Hepatic stellate cell (primary cell): ENCODE measurements around the gene KRTAP5-5.

Experiments used
- DNase-seq: peaks from one replicate; pipeline ENCODE4 v3.0.0; 2011; ENCODE audit warnings: low spot score

The KRTAP5-5 gene

DNA sequence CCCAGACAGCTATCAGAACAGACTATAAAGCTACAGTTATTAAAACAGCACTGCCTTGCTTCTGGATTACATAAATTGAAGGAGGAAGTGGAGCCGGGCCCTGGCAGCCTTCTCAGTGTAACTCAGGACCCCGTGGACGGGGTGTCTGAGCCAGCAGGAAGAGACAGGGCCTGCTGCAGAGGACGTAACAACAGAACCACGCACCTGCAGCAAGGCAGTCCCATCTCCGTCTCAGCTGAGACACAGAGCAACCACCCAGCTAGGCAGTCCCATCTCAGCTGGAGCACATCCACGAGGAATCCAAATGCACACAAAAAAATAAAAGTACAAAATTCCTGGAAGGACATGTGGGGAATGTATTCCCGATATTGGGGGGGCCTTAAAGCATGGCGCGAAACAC lies 50.3 kb downstream of the KRTAP5-5 start:
- DNase-seq: no peak
